SK-N-MC (cell line): ENCODE data around the gene KNTC1.

ENCODE experiments used
- EZH2 ChIP-seq: fragments of 200-600 bp; sonication (generic); IDR thresholded peaks from one replicate; pipeline ENCODE4 v1.6.1; 2017; ENCODE audit warnings: antibody characterized with exemption
- POLR2AphosphoS5 ChIP-seq: IDR thresholded peaks from 2 replicates; pipeline ENCODE4 v1.6.1; 2012; ENCODE audit warnings: mild to moderate bottlenecking, low read depth, low read length, borderline replicate concordance

- TF ChIP-seq EZH2: no peak
- TF ChIP-seq POLR2AphosphoS5: no peak
Measured at GRCh38 chr12:122508163-122508562, 18.9 kb upstream of the KNTC1 start.
